ENCODE measurements around the gene KRT78. TPM values are rescaled to one million over a fixed set of nuclear protein-coding genes. Genes with fewer than 3 reads are reported as not detected.

Gene KRT78
- total and polyA plus RNA-seq, 2 of the 13 experiments (the other 11 are each of a cell fraction or from before 2014, with no cell fraction given), result not detected

DNA sequence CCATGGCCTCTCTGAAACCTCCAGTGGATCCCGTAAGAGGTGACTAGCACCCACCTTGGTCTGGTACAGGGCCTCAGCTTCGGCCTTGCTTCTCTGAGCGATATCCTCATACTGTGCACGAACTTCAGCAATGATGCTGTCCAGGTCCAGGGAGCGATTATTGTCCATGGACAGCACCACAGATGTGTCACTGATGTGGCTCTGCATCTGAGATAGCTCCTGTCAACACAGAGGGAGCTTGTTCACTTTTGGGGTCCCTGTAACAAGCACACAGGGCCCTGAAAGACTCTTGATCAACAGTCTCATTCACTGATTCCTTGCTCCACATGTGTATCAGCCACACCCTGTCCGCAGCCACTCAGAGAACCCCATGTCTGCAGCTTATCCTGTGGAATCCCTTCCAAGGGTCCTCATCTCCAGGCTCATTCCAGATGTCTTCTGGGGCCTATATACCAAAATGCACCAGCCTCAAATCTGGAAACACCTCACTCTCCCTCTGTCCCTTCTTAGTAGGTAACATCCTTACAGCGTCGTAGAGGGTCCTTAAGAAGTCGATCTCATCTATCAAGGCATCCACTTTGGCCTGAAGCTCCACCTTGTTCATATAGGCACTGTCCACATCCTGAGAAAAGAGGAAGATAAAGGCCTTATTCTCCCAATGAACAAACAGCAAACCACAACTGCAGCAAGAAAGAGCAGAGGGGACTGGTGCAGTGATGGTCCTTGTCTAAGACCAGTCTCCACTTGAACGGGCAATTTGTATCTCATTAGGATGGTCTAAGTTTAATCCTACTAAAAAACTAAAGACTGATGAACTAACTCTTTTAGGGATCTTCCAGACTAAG lies 56.4 kb downstream of the KRT78 start:
- no peak for DNase-seq (ENCODE audit: low spot score)

More for the DNA sequence above, 56.4 kb downstream of the KRT78 start:
- H2AFZ ChIP-seq (ENCODE audit: low read length), result no peak overlapping the region
- H3K4me3 ChIP-seq (replicated peaks in 1 of 3; ENCODE audit: insufficient read depth in 1 of 3, low read depth in 2 of 3, low read length in 3 of 3), result no peak overlapping the region
- intact Hi-C loops (cut with micrococcal nuclease; ENCODE audit: unreplicated experiment), result no loop called here
- TF ChIP-seq NCOA2 (CRISPR knock-in tag; IDR thresholded peaks at IDR 0.05), result no peak
- no peak for TF ChIP-seq ZNF253 (CRISPR knock-in tag; IDR thresholded peaks at IDR 0.05; ENCODE audit: borderline replicate concordance)
- no peak for TF ChIP-seq ZNF503 (CRISPR knock-in tag; IDR thresholded peaks at IDR 0.05)
- WGBS (ENCODE audit: low lambda C conversion rate), result 3% methylated on average over 5 of the region's 10 CpGs
- no peaks in the 10 kb centered on the region for H3K79me2 ChIP-seq (ENCODE audit: insufficient read depth, low read length)
- H3K4me2 ChIP-seq (ENCODE audit: low read depth, low read length), result no peak overlapping the region
- no peak overlapping the region for H3K9ac ChIP-seq (ENCODE audit: insufficient read depth, low read depth, low read length)
- H3K4me1 ChIP-seq (ENCODE audit: insufficient read depth, low read length), result no peaks in the 10 kb centered on the region
- POLR2A ChIA-PET, result no interaction called here
- CTCF ChIA-PET (ENCODE audit: low intra/inter-chr PET ratio, low total read pairs), result no interaction called here
- FAIRE-seq (no peak), ATAC-seq (no peak)
- no peak overlapping the region for H3K27ac ChIP-seq (ENCODE audit: extremely low read length, insufficient read depth, low read length)
- no peaks in the 10 kb centered on the region for H3K9me3 ChIP-seq (ENCODE audit: low read length)
- BruUV-seq (replicated peaks), result no TSS peak
- no peaks in the 10 kb centered on the region for H4K20me1 ChIP-seq (ENCODE audit: insufficient read depth, low read length)
- H3K36me3 ChIP-seq (replicated peaks in 1 of 2; ENCODE audit: control insufficient read depth in 1 of 2, insufficient read depth in 2 of 2, low read length in 2 of 2), result no peaks in the 10 kb centered on the region
- in situ Hi-C loops (cut with HindIII; ENCODE audit: extremely low pct_ligation_motif_present, low pct_unique_long_range_greater_than_20kb), result no loop called here
- H3K27me3 ChIP-seq (ENCODE audit: control insufficient read depth in 1 of 2, insufficient read depth in 2 of 2, low read length in 2 of 2), result peaks cover 4 to 51% of the 10 kb centered on the region in 2 experiments; a peak in 3 of 5 replicates
